ENCODE results near the gene ARHGAP26.

DNA sequence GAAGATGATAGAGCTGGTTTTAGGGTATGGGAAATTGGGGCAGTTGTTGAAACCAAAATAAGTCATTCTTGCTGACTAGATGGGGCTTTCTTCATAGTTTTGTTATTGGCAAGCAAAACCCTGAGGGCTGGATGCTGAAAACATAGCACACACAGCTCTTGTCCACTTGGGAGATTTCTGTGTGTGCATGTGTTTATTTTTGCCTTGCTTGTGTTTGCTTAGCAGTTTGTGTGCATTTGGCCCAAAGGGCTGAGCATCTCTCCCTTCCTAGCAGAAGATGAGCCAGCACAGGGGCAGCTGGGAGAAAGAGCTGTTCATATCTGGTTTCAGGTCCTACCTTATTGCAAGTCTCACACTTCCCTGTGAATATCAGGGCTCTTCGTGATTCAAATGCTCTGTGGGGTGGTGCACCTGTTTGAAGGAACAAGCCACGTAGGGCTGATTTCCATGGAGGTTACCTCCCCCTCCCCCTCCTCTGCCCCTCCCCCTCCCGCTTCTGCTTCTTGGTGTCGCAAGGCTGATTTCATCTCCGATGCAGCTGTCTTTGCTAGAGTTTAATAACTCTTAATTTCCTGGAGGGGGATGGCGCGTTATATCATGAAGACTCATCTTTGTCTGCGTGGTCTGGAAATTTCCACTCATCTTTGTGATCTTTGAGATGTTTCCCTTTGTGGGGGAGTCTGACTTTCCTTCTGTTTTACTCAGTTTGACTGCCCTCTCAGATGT lies 296.5 kb downstream of the ARHGAP26 start:
- TF ChIP-seq CTCF (IDR thresholded peaks at IDR 0.05 in 8 of 11, conservative IDR thresholded peaks at IDR 0.05 in 3 of 11) (no peak), POLR2AphosphoS5 (IDR thresholded peaks at IDR 0.05) (no peak), POLR2A (IDR thresholded peaks at IDR 0.05) (no peak)
